Liver (tissue), 9 donors: ENCODE measurements around the gene BTBD9. TPM values are rescaled to one million over a fixed set of nuclear protein-coding genes. Genes with fewer than 3 reads are reported as not detected.

Experiments used
- DNase-seq: peaks from one replicate; pipeline ENCODE4 v3.0.0-alpha.2; 2017; ENCODE audit warnings: low spot score
- H3K27ac ChIP-seq, 2 donors: one replicate each; pipeline ENCODE4 v1.7.0; 2013; ENCODE audit warnings: inconsistent platforms in 2 of 2, low read length in 2 of 2, control low read depth in 1 of 2, low read depth in 1 of 2, mild to moderate bottlenecking in 1 of 2
- H3K27me3 ChIP-seq, 4 donors: one replicate each; pipeline versions ENCODE4 v1.6.1 to v1.7.0; 2013; ENCODE audit warnings: low read length in 3 of 4, inconsistent platforms in 1 of 4, mild to moderate bottlenecking in 1 of 4, moderate library complexity in 1 of 4; ENCODE audit not compliant: control insufficient read depth in 4 of 4, insufficient read depth in 4 of 4
- H3K36me3 ChIP-seq, 4 donors: one replicate each; pipeline versions ENCODE4 v1.6.1 to v1.7.0; 2013; ENCODE audit warnings: low read length in 3 of 4, mild to moderate bottlenecking in 3 of 4, low read depth in 1 of 4, moderate library complexity in 1 of 4; ENCODE audit not compliant: control insufficient read depth in 4 of 4, insufficient read depth in 3 of 4
- H3K4me1 ChIP-seq, 4 donors: one replicate each; pipeline versions ENCODE4 v1.6.1 to v1.7.0; 2013; ENCODE audit warnings: low read length in 3 of 4, mild to moderate bottlenecking in 3 of 4, moderate library complexity in 1 of 4; ENCODE audit not compliant: control insufficient read depth in 4 of 4, insufficient read depth in 4 of 4
- H3K4me3 ChIP-seq, 3 donors: one replicate each; pipeline versions ENCODE4 v1.6.1 to v1.7.0; 2013; ENCODE audit warnings: low read length in 3 of 3, control low read depth in 1 of 3, low read depth in 1 of 3, mild to moderate bottlenecking in 1 of 3
- H3K9ac ChIP-seq, 2 donors: one replicate each; pipeline ENCODE4 v1.7.0; 2013; ENCODE audit warnings: low read length in 2 of 2, mild to moderate bottlenecking in 2 of 2, moderate library complexity in 2 of 2, control low read depth in 1 of 2, low read depth in 1 of 2
- H3K9me3 ChIP-seq, 4 donors: one replicate each; pipeline versions ENCODE4 v1.6.1 to v1.7.0; 2013; ENCODE audit warnings: low read length in 3 of 4; ENCODE audit not compliant: control insufficient read depth in 4 of 4
- EGR1 ChIP-seq, 2 donors: IDR thresholded peaks; 2 replicates each; pipeline ENCODE4 v1.6.1; 2016 to 2018; ENCODE audit warnings: antibody characterized with exemption in 2 of 2, low read depth in 2 of 2
- FOXA1 ChIP-seq: IDR thresholded peaks from 2 replicates; pipeline ENCODE4 v1.6.1; 2016; ENCODE audit warnings: antibody characterized with exemption
- FOXA2 ChIP-seq: IDR thresholded peaks from 2 replicates; pipeline ENCODE4 v1.6.1; 2016; ENCODE audit warnings: antibody characterized with exemption
- GABPA ChIP-seq, 2 donors: IDR thresholded peaks in 1 of 2; conservative IDR thresholded peaks in 1 of 2; 2 replicates each; pipeline ENCODE4 v1.6.1; 2016; ENCODE audit warnings: antibody characterized with exemption in 2 of 2, mild to moderate bottlenecking in 1 of 2, moderate library complexity in 1 of 2
- HNF4A ChIP-seq, 2 donors: conservative IDR thresholded peaks; 2 replicates each; pipeline ENCODE4 v1.6.1; 2016; ENCODE audit warnings: antibody characterized with exemption in 2 of 2, mild to moderate bottlenecking in 2 of 2
- HNF4G ChIP-seq: IDR thresholded peaks from 2 replicates; pipeline ENCODE4 v1.6.1; 2016; ENCODE audit warnings: antibody characterized with exemption
- JUND ChIP-seq, 2 donors: IDR thresholded peaks; 2 replicates each; pipeline ENCODE4 v1.6.1; 2016; ENCODE audit warnings: antibody characterized with exemption in 2 of 2
- NR2F2 ChIP-seq: IDR thresholded peaks from 2 replicates; pipeline ENCODE4 v1.6.1; 2016; ENCODE audit warnings: antibody characterized with exemption
- RAD21 ChIP-seq, 2 donors: IDR thresholded peaks; 2 replicates each; pipeline ENCODE4 v1.6.1; 2016; ENCODE audit warnings: antibody characterized with exemption in 2 of 2, mild to moderate bottlenecking in 2 of 2
- RXRA ChIP-seq, 2 donors: IDR thresholded peaks; 2 replicates each; pipeline ENCODE4 v1.6.1; 2017 to 2018; ENCODE audit warnings: antibody characterized with exemption in 2 of 2, mild to moderate bottlenecking in 1 of 2
- SP1 ChIP-seq: IDR thresholded peaks from 2 replicates; pipeline ENCODE4 v1.6.1; 2018; ENCODE audit warnings: antibody characterized with exemption, mild to moderate bottlenecking
- TAF1 ChIP-seq: conservative IDR thresholded peaks from 2 replicates; pipeline ENCODE4 v1.6.1; 2016; ENCODE audit warnings: antibody characterized with exemption, mild to moderate bottlenecking
- YY1 ChIP-seq: IDR thresholded peaks from 2 replicates; pipeline ENCODE4 v1.6.1; 2016; ENCODE audit warnings: antibody characterized with exemption, mild to moderate bottlenecking
- WGBS: extraction: QIAGEN DNeasy Blood & Tissue Kit; methylation state at CpG from one replicate; pipeline ENCODE4 v1.1.7; 2013; 5-methylcytosine and 5-hydroxymethylcytosine counted together
- polyA plus RNA-seq, 2 donors: library from polyadenylated mRNA; stranded (reverse) in 1 of 2; unstranded in 1 of 2; fragments of 200-250 nt in 1 of 2; fragments of >200 nt in 1 of 2; fragmentation: Nextera tagmentation in 1 of 2; extraction: Ambion mirVana in 1 of 2; gene quantifications; one replicate each; pipeline versions ENCODE4 v1.2.1 to v1.2.3, GENCODE V29; 2013 to 2015
- total RNA-seq, 2 donors: library from RNA; depleted of rRNA; stranded (reverse); fragments of >200 nt; gene quantifications; one replicate each; pipeline ENCODE4 v1.2.3, GENCODE V29; 2014
- TF ChIP-seq, protein P1 (sequence below): IDR thresholded peaks from 2 replicates; pipeline ENCODE4 v1.6.1; 2016; ENCODE audit warnings: antibody characterized with exemption
- TF ChIP-seq, protein P2 (sequence below): IDR thresholded peaks from 2 replicates; pipeline ENCODE4 v1.6.1; 2016; ENCODE audit warnings: antibody characterized with exemption
- TF ChIP-seq, protein P3 (sequence below): fragments of 150-350 bp; IDR thresholded peaks from 2 replicates; pipeline ENCODE4 v1.5.1; 2017; ENCODE audit warnings: improper control_type of control experiment, low read depth, low read length; ENCODE audit not compliant: missing input control
- TF ChIP-seq, protein P4 (sequence below): IDR thresholded peaks from 2 replicates; pipeline ENCODE4 v1.6.1; 2016; ENCODE audit warnings: antibody characterized with exemption, mild to moderate bottlenecking
- TF ChIP-seq, protein P5 (sequence below): IDR thresholded peaks from 2 replicates; pipeline ENCODE4 v1.6.1; 2016; ENCODE audit warnings: antibody characterized with exemption
- donor health status: healthy.
- donor health status: healthy.
- donor health status: healthy.
- donor health status: healthy.
- donor health status: healthy.

BTBD9 gene
- total and polyA plus RNA-seq, 4 donors, result 2.0 to 12.4 (median 5.7) TPM

DNA sequence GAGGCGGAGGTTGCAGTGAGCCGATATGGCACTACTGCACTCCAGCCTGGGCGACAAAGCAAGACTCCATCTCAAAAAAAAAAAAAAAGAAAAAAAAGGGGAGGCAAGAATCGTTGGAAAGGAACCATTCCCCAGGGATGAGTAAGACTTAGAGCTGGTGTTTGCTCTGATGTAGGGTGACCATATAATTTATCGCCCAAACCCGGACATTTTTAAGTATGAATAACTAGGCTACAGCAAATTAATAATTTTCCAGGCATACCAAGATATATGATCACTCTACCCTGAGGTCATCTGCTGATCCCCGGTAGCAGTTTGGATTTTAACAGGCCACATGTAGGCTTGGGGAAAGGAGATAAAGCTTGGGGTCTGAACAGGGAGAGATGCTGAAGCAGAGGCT, 260.9 kb downstream of the BTBD9 start:
- DNase-seq, result no peak
- TF ChIP-seq SP1, result no peak
- TF ChIP-seq NR2F2, result no peak
- TF ChIP-seq GABPA (IDR thresholded peaks at IDR 0.05 in 1 of 2, conservative IDR thresholded peaks at IDR 0.05 in 1 of 2), result no peak
- no peak for TF ChIP-seq HNF4G
- TF ChIP-seq, protein P1, sequence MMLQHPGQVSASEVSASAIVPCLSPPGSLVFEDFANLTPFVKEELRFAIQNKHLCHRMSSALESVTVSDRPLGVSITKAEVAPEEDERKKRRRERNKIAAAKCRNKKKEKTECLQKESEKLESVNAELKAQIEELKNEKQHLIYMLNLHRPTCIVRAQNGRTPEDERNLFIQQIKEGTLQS, result no peak
- no peak for TF ChIP-seq TAF1
- TF ChIP-seq, protein P2, sequence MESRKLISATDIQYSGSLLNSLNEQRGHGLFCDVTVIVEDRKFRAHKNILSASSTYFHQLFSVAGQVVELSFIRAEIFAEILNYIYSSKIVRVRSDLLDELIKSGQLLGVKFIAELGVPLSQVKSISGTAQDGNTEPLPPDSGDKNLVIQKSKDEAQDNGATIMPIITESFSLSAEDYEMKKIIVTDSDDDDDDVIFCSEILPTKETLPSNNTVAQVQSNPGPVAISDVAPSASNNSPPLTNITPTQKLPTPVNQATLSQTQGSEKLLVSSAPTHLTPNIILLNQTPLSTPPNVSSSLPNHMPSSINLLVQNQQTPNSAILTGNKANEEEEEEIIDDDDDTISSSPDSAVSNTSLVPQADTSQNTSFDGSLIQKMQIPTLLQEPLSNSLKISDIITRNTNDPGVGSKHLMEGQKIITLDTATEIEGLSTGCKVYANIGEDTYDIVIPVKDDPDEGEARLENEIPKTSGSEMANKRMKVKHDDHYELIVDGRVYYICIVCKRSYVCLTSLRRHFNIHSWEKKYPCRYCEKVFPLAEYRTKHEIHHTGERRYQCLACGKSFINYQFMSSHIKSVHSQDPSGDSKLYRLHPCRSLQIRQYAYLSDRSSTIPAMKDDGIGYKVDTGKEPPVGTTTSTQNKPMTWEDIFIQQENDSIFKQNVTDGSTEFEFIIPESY, result no peak
- no peak for TF ChIP-seq RXRA (IDR thresholded peaks at IDR 0.05)
- no peak for TF ChIP-seq HNF4A (conservative IDR thresholded peaks at IDR 0.05)
- TF ChIP-seq YY1, result no peak
- TF ChIP-seq RAD21 (IDR thresholded peaks at IDR 0.05), result no peak
- no peak for TF ChIP-seq EGR1 (IDR thresholded peaks at IDR 0.05; ENCODE audit: low read depth in 2 of 2)
- TF ChIP-seq FOXA1, result no peak
- no peak for TF ChIP-seq JUND (IDR thresholded peaks at IDR 0.05)
- TF ChIP-seq, protein P3, sequence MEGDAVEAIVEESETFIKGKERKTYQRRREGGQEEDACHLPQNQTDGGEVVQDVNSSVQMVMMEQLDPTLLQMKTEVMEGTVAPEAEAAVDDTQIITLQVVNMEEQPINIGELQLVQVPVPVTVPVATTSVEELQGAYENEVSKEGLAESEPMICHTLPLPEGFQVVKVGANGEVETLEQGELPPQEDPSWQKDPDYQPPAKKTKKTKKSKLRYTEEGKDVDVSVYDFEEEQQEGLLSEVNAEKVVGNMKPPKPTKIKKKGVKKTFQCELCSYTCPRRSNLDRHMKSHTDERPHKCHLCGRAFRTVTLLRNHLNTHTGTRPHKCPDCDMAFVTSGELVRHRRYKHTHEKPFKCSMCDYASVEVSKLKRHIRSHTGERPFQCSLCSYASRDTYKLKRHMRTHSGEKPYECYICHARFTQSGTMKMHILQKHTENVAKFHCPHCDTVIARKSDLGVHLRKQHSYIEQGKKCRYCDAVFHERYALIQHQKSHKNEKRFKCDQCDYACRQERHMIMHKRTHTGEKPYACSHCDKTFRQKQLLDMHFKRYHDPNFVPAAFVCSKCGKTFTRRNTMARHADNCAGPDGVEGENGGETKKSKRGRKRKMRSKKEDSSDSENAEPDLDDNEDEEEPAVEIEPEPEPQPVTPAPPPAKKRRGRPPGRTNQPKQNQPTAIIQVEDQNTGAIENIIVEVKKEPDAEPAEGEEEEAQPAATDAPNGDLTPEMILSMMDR, result no peak
- TF ChIP-seq, protein P4, sequence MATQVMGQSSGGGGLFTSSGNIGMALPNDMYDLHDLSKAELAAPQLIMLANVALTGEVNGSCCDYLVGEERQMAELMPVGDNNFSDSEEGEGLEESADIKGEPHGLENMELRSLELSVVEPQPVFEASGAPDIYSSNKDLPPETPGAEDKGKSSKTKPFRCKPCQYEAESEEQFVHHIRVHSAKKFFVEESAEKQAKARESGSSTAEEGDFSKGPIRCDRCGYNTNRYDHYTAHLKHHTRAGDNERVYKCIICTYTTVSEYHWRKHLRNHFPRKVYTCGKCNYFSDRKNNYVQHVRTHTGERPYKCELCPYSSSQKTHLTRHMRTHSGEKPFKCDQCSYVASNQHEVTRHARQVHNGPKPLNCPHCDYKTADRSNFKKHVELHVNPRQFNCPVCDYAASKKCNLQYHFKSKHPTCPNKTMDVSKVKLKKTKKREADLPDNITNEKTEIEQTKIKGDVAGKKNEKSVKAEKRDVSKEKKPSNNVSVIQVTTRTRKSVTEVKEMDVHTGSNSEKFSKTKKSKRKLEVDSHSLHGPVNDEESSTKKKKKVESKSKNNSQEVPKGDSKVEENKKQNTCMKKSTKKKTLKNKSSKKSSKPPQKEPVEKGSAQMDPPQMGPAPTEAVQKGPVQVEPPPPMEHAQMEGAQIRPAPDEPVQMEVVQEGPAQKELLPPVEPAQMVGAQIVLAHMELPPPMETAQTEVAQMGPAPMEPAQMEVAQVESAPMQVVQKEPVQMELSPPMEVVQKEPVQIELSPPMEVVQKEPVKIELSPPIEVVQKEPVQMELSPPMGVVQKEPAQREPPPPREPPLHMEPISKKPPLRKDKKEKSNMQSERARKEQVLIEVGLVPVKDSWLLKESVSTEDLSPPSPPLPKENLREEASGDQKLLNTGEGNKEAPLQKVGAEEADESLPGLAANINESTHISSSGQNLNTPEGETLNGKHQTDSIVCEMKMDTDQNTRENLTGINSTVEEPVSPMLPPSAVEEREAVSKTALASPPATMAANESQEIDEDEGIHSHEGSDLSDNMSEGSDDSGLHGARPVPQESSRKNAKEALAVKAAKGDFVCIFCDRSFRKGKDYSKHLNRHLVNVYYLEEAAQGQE, result no peak
- no peak for TF ChIP-seq FOXA2
- TF ChIP-seq, protein P5, sequence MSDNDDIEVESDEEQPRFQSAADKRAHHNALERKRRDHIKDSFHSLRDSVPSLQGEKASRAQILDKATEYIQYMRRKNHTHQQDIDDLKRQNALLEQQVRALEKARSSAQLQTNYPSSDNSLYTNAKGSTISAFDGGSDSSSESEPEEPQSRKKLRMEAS, result no peak
- Histone ChIP-seq H3K36me3 (no peaks in the 10 kb centered on the region), H3K27me3 (no peaks in the 10 kb centered on the region), H3K9me3 (no peaks in the 10 kb centered on the region), H3K27ac (no peak overlapping the region), H3K4me1 (no peaks in the 10 kb centered on the region), H3K4me3 (no peak overlapping the region), H3K9ac (no peak overlapping the region)
- 92% methylated on average over 7 of the region's 7 CpGs for WGBS
